Measurements from ENCODE around the gene PAQR4.

The PAQR4 gene

DNA sequence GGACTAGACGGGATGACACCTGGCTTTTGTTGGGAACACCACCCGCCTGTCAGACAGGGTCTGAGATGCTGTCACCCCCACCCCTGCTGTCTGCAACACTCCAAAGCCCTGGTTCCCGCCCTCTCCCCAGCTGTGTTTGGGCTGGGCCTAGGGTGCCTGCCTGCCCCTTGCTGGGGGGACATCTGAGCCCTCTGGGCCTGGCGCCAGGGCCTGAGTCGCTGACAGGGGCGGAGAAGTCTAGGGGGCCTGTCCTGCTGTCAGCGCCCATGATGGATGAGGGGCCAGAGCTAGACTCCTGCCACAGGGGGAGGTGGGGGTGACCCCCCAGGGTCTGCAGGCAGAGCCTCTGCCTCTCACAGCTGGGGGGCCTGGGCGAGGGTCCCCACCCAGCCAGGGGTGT lies 18.7 kb downstream of the PAQR4 start:
- H3K4me1 ChIP-seq (ENCODE audit: insufficient read depth, low read length, severe bottlenecking), result peaks cover 11% of the 10 kb centered on the region
- no peaks in the 10 kb centered on the region for H3F3A ChIP-seq (ENCODE audit: insufficient read depth, low read length)
- no peaks in the 10 kb centered on the region for H4K20me1 ChIP-seq (ENCODE audit: insufficient read depth, low read length)
- no peak overlapping the region for H3K27ac ChIP-seq (ENCODE audit: low read depth, low read length, poor library complexity, severe bottlenecking)
- no peak for TF ChIP-seq EZH2 (IDR thresholded peaks at IDR 0.05; ENCODE audit: borderline replicate concordance, low read length)
- TF ChIP-seq, protein P1, sequence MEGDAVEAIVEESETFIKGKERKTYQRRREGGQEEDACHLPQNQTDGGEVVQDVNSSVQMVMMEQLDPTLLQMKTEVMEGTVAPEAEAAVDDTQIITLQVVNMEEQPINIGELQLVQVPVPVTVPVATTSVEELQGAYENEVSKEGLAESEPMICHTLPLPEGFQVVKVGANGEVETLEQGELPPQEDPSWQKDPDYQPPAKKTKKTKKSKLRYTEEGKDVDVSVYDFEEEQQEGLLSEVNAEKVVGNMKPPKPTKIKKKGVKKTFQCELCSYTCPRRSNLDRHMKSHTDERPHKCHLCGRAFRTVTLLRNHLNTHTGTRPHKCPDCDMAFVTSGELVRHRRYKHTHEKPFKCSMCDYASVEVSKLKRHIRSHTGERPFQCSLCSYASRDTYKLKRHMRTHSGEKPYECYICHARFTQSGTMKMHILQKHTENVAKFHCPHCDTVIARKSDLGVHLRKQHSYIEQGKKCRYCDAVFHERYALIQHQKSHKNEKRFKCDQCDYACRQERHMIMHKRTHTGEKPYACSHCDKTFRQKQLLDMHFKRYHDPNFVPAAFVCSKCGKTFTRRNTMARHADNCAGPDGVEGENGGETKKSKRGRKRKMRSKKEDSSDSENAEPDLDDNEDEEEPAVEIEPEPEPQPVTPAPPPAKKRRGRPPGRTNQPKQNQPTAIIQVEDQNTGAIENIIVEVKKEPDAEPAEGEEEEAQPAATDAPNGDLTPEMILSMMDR (IDR thresholded peaks at IDR 0.05; ENCODE audit: low read length), result no peak
- no peaks in the 10 kb centered on the region for H3K79me2 ChIP-seq (ENCODE audit: insufficient read depth, low read length)
- H3K9me3 ChIP-seq (ENCODE audit: low read length), result no peaks in the 10 kb centered on the region
- H3K9me2 ChIP-seq (ENCODE audit: low read depth, low read length), result no peaks in the 10 kb centered on the region
- no peak overlapping the region for H3K4me3 ChIP-seq (ENCODE audit: low read depth, low read length, poor library complexity, severe bottlenecking)
- H3K36me3 ChIP-seq (ENCODE audit: insufficient read depth, low read length), result no peaks in the 10 kb centered on the region
- no peak overlapping the region for H3K4me2 ChIP-seq (ENCODE audit: low read length)
- no peak overlapping the region for H3K9ac ChIP-seq (ENCODE audit: low read length)
- no peak overlapping the region for H2AFZ ChIP-seq (ENCODE audit: low read length)
- H3K27me3 ChIP-seq (ENCODE audit: insufficient read depth, low read length), result peaks cover 3% of the 10 kb centered on the region; the same call in 1 of the 2 replicates

DNA sequence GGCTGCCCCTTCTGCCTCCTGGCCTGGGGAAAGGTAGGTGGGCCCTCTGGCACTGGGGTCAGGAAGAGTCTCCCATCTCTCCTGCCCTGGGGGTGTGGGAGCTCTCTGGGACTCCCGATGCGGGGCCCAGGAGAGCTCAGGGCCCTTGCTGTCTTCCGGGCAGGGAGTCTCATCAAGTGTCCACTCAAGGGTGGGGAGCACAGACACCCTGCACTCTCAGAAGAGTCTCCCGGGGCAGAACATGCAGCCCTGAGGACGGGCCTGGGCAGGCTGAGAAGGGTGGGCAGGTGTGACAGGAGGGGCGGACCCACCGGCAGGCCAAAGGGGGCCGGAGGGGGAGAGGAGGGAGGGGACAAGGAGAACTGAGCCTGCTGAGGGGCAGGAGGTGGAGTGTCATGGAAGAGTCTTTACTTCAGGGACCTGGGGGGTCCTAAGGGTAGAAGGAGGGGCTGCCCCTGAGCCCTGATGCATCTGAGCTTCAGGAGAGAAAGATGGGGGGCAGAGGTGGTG lies 19.5 kb downstream of the PAQR4 start:
- Histone ChIP-seq H3K9ac (ENCODE audit: low read length) (no peak overlapping the region), H3K9me3 (ENCODE audit: low read length) (no peaks in the 10 kb centered on the region), H2AFZ (ENCODE audit: low read length) (no peak overlapping the region), H4K20me1 (ENCODE audit: insufficient read depth, low read length) (no peaks in the 10 kb centered on the region), H3K4me3 (ENCODE audit: low read depth, low read length, poor library complexity, severe bottlenecking) (no peak overlapping the region), H3F3A (ENCODE audit: insufficient read depth, low read length) (no peaks in the 10 kb centered on the region), H3K27me3 (ENCODE audit: insufficient read depth, low read length) (peaks cover 3% of the 10 kb centered on the region; the same call in 1 of the 2 replicates), H3K27ac (ENCODE audit: low read depth, low read length, poor library complexity, severe bottlenecking) (no peak overlapping the region), H3K4me1 (ENCODE audit: insufficient read depth, low read length, severe bottlenecking) (peaks cover 5% of the 10 kb centered on the region), H3K79me2 (ENCODE audit: insufficient read depth, low read length) (no peaks in the 10 kb centered on the region), H3K4me2 (ENCODE audit: low read length) (no peak overlapping the region), H3K9me2 (ENCODE audit: low read depth, low read length) (no peaks in the 10 kb centered on the region), H3K36me3 (ENCODE audit: insufficient read depth, low read length) (no peaks in the 10 kb centered on the region)
- TF ChIP-seq, protein P1 (IDR thresholded peaks at IDR 0.05; ENCODE audit: low read length), result no peak
- no peak for TF ChIP-seq EZH2 (IDR thresholded peaks at IDR 0.05; ENCODE audit: borderline replicate concordance, low read length)

DNA sequence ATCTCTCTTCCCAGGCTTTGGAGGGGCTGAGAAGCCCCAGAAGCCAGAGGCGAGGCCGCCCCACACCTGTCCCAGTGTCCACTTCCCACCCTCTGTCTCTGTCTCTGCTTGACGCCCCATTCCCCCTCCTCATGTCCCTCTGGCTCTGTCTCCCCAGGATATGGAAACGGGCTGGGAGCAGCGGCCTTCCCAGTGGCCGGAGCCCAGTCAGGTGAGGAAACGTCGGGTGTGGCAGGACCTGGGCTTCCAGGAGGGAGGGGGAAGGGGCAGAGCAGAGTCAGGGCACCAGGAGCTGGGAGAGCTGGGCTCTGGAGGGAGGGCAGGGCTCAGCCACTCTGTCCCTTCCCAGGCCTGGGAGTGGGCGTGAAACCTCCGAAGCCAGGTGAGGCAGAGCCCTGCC lies 21.7 kb downstream of the PAQR4 start:
- H3K79me2 ChIP-seq (ENCODE audit: insufficient read depth, low read length), result no peaks in the 10 kb centered on the region
- no peak overlapping the region for H3K4me3 ChIP-seq (ENCODE audit: low read depth, low read length, poor library complexity, severe bottlenecking)
- peaks cover 3% of the 10 kb centered on the region; the same call in 1 of the 2 replicates for H3K27me3 ChIP-seq (ENCODE audit: insufficient read depth, low read length)
- H3F3A ChIP-seq (ENCODE audit: insufficient read depth, low read length), result no peaks in the 10 kb centered on the region
- H3K9me3 ChIP-seq (ENCODE audit: low read length), result no peaks in the 10 kb centered on the region
- no peak overlapping the region for H3K27ac ChIP-seq (ENCODE audit: low read depth, low read length, poor library complexity, severe bottlenecking)
- H3K36me3 ChIP-seq (ENCODE audit: insufficient read depth, low read length), result no peaks in the 10 kb centered on the region
- H3K9ac ChIP-seq (ENCODE audit: low read length), result no peak overlapping the region
- H3K9me2 ChIP-seq (ENCODE audit: low read depth, low read length), result no peaks in the 10 kb centered on the region
- H3K4me1 ChIP-seq (ENCODE audit: insufficient read depth, low read length, severe bottlenecking), result no peaks in the 10 kb centered on the region
- H4K20me1 ChIP-seq (ENCODE audit: insufficient read depth, low read length), result no peaks in the 10 kb centered on the region
- no peak overlapping the region for H2AFZ ChIP-seq (ENCODE audit: low read length)
- H3K4me2 ChIP-seq (ENCODE audit: low read length), result no peak overlapping the region
- TF ChIP-seq EZH2 (IDR thresholded peaks at IDR 0.05; ENCODE audit: borderline replicate concordance, low read length), result no peak
- TF ChIP-seq, protein P1 (IDR thresholded peaks at IDR 0.05; ENCODE audit: low read length), result no peak

Measured in OCI-LY1 (cell line).